Measurements from ENCODE around the gene MYO3B. TPM values are rescaled to one million over a fixed set of nuclear protein-coding genes. Genes with fewer than 3 reads are reported as not detected.
"Not testable (repeated sequence)": the region's sequence is repeated elsewhere in the genome, so short reads cannot be mapped to it uniquely, and the experiment has no call there.

MYO3B gene
- total RNA-seq, 2 donors from 2014 or later = 0.05 to 0.32 TPM

DNA sequence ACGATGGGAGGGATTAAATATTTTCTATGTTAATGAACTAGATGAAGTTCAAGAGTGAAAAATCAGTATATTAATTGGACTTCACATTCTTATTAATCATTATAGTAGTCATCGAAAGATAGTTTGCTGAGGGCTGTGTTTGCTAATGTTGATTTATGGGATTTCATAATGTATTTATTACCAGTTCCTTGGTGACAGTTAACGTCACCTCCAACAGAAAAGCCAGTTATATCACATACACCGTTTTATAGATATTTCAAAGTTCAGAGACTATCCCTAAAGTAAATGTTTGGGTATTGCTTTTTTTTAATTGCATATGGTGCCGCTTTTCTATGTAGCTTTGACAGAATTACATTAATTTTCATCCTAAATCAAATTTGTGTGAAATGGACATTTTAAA lies 487.8 kb downstream of the MYO3B start:
- intact Hi-C loops (cut with DNase I) = no loop called here
- H3K27me3 ChIP-seq = no peaks in the 10 kb centered on the region
- no peaks in the 10 kb centered on the region for H3K9me3 ChIP-seq
- DNase-seq = no peak
- H3K27ac ChIP-seq = no peak overlapping the region
- TF ChIP-seq, protein P1, sequence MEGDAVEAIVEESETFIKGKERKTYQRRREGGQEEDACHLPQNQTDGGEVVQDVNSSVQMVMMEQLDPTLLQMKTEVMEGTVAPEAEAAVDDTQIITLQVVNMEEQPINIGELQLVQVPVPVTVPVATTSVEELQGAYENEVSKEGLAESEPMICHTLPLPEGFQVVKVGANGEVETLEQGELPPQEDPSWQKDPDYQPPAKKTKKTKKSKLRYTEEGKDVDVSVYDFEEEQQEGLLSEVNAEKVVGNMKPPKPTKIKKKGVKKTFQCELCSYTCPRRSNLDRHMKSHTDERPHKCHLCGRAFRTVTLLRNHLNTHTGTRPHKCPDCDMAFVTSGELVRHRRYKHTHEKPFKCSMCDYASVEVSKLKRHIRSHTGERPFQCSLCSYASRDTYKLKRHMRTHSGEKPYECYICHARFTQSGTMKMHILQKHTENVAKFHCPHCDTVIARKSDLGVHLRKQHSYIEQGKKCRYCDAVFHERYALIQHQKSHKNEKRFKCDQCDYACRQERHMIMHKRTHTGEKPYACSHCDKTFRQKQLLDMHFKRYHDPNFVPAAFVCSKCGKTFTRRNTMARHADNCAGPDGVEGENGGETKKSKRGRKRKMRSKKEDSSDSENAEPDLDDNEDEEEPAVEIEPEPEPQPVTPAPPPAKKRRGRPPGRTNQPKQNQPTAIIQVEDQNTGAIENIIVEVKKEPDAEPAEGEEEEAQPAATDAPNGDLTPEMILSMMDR (IDR thresholded peaks at IDR 0.05) = no peak
- H3K9ac ChIP-seq (ENCODE audit: low read depth in 2 of 2, low read length in 2 of 2) = no peak overlapping the region
- H3K36me3 ChIP-seq = no peaks in the 10 kb centered on the region
- no peaks in the 10 kb centered on the region for H3K4me1 ChIP-seq
- H3K4me3 ChIP-seq = no peak overlapping the region

DNA sequence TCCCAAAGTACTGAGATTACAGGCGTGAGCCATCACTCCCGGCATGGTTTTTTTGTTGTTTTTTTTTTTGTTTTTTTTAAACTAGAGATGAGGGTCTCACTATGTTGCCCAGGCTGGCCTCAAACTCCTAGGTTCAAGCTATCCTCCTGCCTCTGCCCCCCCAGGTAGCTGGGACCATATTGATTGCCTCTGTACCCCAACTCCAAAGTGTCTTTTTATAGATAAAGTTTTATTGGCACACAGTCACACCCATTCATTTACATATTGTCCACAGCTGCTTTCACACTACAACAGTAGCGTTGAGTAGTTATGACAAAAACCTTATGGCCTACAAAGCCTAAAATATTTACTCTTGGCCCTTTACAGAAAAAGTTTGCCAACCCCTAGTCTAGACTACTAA lies 492.0 kb downstream of the MYO3B start:
- no peak overlapping the region for H3K4me3 ChIP-seq
- no peaks in the 10 kb centered on the region for H3K27me3 ChIP-seq
- no peak overlapping the region for H3K9ac ChIP-seq (ENCODE audit: low read depth in 2 of 2, low read length in 2 of 2)
- H3K4me1 ChIP-seq = no peaks in the 10 kb centered on the region
- intact Hi-C loops (cut with DNase I) = no loop called here
- TF ChIP-seq, protein P1 (IDR thresholded peaks at IDR 0.05) = no peak
- DNase-seq = no peak
- H3K9me3 ChIP-seq = no peaks in the 10 kb centered on the region
- H3K27ac ChIP-seq = no peak overlapping the region
- no peaks in the 10 kb centered on the region for H3K36me3 ChIP-seq

DNA sequence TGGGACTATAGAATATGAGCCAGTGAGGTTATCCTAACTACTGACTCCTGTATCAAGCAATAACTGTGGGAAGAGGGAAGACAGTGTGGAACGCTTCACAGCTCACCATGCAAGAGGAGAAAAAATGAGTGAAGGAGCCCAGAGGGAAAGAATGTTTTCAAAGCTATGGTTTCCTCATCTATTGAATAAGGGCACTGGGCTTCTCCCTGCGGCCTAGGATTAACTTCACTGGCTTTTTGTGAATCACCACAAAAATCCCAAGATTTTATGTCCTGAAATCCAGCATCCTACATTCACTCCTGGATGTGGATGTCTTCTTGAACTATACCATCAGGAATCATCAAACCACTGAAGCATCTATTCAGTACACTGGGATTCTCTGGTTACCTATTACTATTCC lies 492.7 kb downstream of the MYO3B start:
- H3K27me3 ChIP-seq = no peaks in the 10 kb centered on the region
- H3K9ac ChIP-seq (ENCODE audit: low read depth in 2 of 2, low read length in 2 of 2) = no peak overlapping the region
- H3K36me3 ChIP-seq = no peaks in the 10 kb centered on the region
- H3K4me1 ChIP-seq = no peaks in the 10 kb centered on the region
- H3K27ac ChIP-seq = no peak overlapping the region
- TF ChIP-seq, protein P1 (IDR thresholded peaks at IDR 0.05) = no peak
- intact Hi-C loops (cut with DNase I) = no loop called here
- H3K4me3 ChIP-seq = no peak overlapping the region
- DNase-seq = no peak
- H3K9me3 ChIP-seq = no peaks in the 10 kb centered on the region

DNA sequence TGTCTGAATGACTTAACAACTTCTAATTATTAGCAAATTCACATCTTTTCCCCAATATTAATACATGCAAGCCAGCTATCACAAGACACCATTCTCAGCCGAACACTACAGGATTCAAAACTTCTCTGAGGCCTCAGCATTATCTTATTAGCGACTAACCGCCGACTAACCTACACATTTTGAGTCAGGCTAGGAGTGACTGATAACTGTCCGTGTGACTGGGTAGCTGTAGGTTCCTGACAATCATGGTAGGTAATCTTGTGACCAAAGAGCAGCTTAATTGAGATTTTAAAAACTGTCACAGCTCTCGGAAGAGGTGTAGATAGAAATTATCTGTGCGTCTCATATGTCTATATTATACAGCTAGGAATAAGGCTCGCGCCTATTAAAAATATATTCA lies 493.1 kb downstream of the MYO3B start:
- TF ChIP-seq, protein P1 (IDR thresholded peaks at IDR 0.05) = no peak
- DNase-seq = no peak
- no peaks in the 10 kb centered on the region for H3K4me1 ChIP-seq
- H3K4me3 ChIP-seq = no peak overlapping the region
- H3K36me3 ChIP-seq = no peaks in the 10 kb centered on the region
- H3K27ac ChIP-seq = no peak overlapping the region
- intact Hi-C loops (cut with DNase I) = no loop called here
- H3K9me3 ChIP-seq = no peaks in the 10 kb centered on the region
- H3K27me3 ChIP-seq = no peaks in the 10 kb centered on the region
- no peak overlapping the region for H3K9ac ChIP-seq (ENCODE audit: low read depth in 2 of 2, low read length in 2 of 2)

DNA sequence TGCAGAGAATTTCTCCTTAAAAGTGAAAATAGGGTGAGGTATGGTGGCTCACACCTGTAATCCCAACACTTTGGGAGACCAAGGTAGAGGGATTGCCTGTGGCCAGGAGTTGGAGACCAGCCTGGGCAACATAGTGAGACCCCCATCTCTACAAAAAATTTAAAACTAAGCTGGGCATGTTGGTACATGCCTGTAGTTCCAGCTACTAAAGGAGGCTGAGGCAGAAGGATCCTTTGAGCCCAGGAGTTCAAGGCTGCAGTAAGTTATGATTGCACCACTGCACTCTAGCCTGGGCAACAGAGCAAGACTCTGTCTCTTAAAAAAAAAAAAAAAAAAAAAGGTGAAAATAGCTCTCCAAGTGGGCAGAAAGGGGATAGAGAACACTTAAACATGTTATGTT lies 496.3 kb downstream of the MYO3B start:
- H3K9me3 ChIP-seq; intact Hi-C loops (cut with DNase I); H3K27ac ChIP-seq; H3K4me3 ChIP-seq; H3K27me3 ChIP-seq; DNase-seq; H3K9ac ChIP-seq (ENCODE audit: low read depth in 2 of 2, low read length in 2 of 2); H3K36me3 ChIP-seq; H3K4me1 ChIP-seq: not testable (repeated sequence)

DNA sequence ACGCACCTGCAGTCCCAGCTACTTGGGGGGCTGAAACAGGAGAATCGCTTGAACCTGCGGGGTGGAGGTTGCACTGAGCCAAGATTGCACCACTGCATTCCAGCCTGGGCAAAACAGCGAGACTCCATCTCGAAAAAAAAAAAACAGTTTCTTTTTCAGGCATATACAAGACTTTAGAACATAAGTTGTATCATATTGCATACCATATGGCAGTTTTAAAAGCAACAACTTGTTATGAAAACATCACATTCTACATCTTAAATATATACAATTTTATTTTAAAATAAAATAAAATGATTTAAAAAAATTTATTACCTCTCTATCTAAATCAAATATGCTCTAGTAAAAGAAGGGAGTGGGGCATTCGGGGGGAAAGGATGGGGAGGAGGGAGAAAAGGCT lies 497.8 kb downstream of the MYO3B start:
- no peaks in the 10 kb centered on the region for H3K27me3 ChIP-seq
- H3K4me1 ChIP-seq = no peaks in the 10 kb centered on the region
- no peak overlapping the region for H3K27ac ChIP-seq
- intact Hi-C loops (cut with DNase I) = no loop called here
- H3K9ac ChIP-seq (ENCODE audit: low read depth in 2 of 2, low read length in 2 of 2) = no peak overlapping the region
- DNase-seq = no peak
- no peaks in the 10 kb centered on the region for H3K36me3 ChIP-seq
- no peak overlapping the region for H3K4me3 ChIP-seq
- TF ChIP-seq, protein P1 (IDR thresholded peaks at IDR 0.05) = no peak
- H3K9me3 ChIP-seq = no peaks in the 10 kb centered on the region

All from colonic mucosa (tissue), 4 donors.